NK-92 treated with Interleukin-12 subunit alpha and Interleukin-12 subunit beta, amount 100 ng/mL, for 24 hours (cell line): ENCODE measurements around the gene CANT1.
"Not testable (repeated sequence)": the region's sequence is repeated elsewhere in the genome, so short reads cannot be mapped to it uniquely, and the experiment has no call there.

ENCODE experiments used
- DNase-seq: peaks from one replicate; lab custom pipeline; 2025; lab: John Stamatoyannopoulos, UW

CANT1 gene

DNA sequence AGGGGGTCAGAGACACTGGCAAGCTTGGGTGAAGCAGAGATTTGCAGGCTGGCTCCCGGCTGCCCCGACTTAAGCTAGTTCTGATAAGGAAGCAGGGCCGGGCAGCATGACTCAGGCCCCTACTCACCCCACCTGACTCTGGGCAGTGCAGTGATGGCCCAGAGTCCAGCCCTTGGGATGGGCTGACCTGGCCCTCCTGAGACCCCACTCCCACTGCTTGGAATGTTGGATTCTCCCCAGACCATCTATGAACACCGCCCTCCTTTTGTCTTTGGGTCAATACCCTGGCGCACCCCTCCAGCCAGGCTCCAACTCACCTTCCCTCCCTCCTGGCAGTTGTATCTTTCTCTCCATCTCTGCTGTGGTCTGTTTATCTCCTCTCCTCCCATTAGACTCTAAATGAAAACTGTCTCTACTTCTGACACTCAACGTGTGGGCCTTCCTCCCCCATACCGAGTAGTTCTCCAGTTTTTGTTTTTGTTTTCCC, 50.9 kb downstream of the CANT1 start:
- DNase-seq = no peak

DNA sequence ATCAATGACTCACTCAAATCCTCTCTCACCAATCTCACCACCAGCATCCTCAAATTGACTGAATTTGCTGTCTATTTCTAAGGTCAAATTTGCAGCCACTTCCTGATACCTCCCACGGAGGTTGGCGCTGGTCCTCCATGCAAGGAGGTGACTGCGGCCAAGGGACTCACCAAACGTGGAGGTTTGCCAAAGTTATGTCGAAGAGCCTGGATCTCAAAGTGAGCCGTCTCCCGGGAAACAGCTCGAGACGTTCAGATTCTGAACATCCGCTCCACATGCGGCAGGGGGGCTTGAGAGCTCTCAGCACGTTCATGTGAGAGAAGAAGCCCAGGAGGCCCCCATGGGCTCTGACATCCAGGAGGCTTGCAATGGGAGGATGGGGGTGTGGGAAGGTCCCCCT, 52.4 kb downstream of the CANT1 start:
- DNase-seq = no peak

DNA sequence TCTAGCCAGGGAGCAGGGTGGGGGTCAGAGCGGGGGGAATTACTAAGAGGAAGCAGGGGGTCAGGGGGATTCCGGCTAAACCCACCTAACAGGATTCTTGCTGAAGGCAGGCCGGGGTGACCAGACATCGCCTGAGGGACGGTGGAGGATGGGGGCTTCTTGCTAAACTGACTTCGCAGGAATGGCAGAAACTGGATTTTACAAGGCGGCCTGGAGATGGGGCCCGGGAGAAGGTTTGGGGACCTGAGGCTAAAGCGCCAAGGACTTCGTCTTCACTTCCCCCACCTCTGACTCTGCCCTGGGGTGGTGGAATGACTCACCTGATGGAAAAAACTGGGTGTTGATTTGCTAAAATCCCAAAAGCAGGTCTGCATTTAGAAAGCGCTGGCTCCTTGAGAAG, 53.3 kb downstream of the CANT1 start:
- no peak for DNase-seq

DNA sequence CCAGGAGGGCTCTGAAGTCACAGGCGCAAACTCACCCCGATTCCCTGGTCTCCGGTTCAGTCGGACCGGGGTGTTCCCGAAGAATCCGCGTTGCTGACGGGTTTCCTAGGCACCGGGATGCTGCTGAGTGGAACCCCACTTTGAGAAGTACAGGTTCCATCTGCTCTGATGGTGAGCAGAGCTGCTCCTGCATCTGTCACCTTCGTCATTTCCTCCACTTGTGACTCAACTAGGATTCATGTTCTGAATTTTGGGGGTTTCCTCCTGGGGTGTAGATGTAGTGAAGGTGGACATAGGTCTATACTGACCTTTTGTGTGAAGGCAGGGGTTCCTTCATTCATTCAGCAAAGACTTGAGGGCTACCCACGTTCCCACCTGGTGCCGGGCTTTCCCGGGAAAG, 54.9 kb downstream of the CANT1 start:
- no peak for DNase-seq

DNA sequence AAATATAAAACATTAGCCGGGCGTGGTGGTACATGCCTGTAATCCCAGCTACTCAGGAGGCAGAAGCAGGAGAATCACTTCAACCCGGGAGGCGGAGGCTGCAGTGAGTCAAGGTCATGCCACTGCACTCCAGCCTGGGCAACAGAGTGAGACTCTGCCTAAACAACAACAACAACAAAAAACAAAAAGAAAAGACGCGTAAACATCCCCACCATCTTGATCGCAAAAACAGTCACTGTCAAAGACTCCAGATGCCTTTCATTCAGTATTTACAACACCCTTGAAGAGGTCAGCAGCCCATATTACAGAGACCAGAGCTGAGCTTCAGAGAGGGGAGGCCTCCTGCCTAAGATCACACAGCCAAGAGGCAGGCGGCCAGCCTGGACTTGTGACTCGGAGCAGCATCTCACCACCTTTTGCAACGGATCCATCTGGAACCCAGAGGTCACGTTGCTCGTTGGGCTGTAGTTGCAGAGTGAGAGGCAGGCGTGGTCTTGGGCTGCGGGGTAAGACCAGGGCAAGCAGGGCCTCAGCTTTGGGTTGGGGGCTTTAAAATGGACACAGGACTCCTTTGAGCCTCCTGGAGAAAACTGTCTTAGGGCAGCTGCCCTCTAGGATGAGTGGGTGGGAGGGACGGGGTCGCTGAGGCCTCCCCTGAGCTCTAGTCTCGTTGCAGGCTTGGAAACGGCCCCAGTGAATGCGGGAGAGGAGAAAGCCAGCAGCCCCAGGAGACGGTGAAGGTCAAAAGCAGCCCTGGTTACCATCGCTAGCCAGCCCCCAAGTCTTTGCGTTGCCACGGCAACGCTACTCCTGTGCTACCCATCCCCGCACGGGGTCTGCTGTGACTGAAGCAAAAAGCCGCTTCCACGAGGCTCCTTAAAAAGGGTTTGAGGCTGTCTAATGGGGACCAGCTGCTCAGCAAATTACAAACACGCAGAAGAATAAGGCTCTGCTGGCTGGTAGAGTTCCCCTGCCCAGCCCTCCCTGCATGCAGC, 55.9 kb downstream of the CANT1 start:
- DNase-seq = no peak

DNA sequence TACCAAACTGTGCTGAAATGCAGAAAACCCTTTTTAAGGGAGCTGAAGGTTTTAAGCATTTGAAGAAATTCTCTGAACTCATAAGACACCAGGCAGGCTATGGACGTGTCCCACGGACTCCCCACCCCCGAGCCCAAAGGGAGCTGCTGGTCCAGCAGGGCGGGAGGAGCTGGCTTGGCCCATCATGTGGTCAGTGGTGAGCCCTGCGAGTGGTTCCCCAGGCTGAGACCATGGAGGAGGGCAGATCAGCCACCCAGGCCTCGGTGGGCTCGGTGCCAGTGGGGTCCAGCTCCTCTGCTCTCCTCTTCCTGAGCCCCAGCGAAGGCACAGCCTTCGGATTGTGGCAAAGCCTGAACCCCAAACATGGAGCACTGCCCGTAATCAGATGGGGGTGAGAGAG, 56.9 kb downstream of the CANT1 start:
- DNase-seq = no peak

DNA sequence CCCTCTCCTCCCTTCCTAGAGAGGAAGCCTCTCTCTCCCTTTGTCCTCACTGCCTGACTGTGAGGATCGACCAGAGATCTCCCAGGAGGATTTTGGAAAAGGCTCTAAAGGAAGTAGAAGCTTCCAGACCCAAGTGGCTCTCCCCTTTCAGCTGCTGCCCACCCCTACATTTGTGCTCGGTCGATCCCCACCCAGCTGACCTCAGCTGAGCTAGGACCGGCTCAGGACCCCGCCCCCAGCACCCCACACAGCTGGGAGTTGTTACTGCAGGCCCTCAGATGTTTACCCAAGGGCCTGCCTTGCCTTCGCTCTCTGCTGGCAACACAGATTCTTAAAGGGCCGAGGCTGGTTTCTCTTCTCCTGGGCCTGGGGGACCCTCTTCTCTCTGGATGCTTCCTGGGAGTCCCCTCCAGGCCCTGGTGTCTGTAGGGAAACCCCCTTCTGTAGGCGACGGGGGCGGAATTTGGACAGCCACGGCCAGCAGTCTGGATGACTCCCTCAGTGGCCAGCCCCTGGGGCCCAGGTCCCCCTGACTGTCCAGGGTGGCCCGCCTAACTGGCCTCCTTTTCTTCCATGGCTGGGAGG, 57.5 kb downstream of the CANT1 start:
- no peak for DNase-seq

DNA sequence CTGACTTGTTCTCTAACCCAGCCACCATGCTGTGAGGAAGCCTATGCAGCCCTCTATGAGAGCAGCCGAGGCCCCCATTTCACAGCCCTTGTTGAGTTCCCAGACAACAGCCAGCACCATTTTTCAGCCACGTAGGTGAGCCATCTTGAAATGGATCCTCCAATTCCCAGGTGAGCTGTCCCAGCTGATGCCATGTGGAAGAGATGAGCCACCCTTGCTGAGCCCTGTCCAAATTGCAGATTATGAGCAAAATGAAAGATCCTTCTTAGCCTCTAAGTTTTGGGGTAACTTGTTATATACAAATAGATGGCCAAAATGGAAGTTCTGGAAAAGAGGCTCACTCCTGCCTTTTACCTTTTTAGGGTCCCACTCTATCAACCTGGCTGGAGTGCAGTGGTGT, 58.7 kb downstream of the CANT1 start:
- no peak for DNase-seq

DNA sequence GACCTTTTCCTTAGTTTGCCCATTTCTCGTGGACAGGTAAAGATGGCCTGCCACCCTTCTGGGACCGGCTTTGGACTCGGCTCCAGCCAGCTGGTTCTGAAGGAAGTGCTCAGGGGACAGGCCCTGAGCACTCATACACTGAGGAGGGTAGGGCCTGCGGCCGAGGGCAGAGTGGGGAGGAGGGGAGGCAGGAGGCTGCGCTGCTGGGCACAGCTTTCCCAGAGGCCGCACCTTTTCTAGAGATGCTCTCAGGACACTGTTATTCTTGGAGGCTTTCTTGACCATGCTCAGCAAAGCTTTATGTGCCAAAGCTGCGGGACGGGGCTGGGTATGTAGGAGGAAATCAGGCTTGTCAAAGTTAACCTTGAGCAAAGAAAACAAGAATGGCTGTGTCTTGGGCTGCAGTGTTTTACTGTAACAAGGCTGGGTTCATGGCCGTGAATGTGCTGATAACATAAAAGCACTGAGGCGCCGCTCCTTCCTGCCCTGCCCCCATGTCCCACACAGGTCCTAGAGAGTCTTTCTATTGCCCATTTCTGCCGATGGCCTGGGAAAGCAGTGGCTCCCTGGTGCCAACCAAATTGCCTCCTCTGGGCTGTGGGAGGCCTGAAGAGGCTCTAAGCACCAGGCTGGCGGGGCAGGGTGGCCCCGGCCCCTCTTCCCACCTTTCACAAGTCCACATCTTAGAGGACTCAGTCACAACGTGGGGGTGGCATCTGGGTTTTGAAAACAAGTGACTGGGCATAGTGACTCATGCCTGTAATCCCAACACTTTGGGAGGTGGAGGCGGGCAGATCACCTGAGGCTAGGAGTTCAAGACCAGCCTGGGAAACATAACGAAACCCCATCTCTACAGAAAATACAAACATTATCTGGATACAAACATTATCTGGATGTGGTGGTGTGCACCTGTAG, 62.1 kb downstream of the CANT1 start:
- DNase-seq = no peak

DNA sequence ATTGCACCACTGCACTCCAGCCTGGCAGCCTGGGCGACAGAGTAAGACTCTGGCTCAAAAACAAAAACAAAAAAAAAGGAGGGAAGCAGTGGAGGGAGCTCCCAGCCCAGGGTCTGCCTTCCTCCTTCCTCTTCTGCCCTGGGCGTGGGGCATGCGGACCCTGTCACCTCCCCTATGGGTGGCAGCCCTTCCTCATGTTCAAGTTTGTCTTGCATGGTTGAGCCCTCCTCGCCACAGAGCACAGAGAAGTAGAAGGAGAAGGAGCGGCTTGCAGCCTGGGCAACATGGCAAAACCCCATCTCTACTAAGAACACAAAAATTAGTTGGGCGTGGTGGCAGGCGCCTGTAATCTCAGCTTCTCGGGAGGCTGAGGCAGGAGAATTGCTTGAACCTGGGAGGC, 62.9 kb downstream of the CANT1 start:
- DNase-seq = no peak

DNA sequence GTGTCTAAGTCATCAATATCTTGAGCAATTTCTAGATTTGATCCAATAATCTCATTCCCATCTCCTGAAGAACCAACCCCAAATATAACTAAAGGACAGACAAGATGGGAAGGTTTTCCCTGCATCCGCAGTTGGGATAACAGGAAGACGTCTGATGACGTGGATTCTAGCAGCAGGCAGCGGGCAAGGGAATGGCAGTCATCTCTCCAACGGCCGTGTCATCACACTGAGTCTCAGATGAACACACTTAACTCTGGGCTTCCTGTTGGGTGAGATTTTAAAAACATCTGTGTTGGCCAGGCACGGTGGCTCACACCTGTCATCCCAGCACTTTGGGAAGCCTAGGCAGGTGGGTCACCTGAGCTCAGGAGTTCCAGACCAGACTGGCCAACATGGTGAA, 63.4 kb downstream of the CANT1 start:
- DNase-seq = no peak

DNA sequence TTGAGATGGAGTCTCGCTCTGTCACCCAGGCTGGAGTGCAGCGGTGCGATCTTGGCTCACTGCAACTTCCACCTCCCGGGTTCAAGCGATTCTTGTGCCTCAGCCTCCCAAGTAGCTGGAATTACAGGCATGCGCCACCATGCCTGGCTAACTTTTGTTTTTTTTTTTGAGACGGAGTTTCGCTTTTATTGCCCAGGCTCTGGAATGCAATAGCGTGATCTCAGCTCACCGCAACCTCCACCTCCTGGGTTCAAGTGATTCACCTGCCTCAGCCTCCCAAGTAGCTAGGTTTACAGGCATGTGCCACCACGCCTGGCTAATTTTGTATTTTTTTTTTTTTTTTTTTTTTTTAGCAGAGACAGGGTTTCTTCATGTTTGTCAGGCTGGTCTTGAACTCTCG, 64.1 kb downstream of the CANT1 start:
- not testable (repeated sequence) for DNase-seq

DNA sequence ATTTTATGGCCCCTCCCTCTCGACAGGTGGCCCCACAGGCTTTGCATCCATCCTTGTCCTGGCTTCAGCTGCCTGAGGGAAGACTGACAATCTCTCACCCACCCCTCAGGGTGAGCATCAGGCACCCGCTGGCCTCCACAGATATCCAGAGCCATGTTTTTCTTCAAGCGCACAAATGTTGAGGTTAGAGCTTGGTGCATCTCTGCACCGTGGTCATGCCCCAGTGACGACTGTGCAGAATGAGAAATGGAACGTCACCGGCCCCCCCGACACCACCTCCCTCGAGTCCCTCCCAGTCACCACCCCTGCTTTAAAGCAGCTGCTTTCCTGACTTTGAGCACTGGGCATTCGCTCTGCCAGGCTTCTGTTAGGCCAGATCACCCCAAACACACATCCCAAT, 64.6 kb downstream of the CANT1 start:
- DNase-seq = no peak

DNA sequence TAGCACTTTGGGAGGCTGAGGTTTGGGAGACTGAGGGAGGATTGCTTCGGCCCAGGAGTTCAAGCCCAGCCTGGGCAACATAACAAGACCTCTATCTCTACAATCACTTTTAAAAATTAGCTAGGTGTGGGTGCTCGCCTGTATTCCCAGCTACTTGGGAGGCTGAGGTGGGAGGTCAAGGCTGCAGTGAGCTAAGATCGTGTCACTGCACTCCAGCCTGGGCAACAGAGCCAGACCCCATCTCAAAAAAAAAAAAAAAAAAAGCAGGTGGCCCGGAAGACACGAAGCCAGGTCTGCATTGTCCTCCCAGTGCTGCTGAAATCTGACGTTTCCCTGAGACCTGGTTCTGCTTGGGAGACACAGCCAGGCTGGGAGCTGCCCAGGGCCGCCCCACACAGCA, 65.5 kb downstream of the CANT1 start:
- no peak for DNase-seq
